ENCODE results near the gene AATF.

DNA sequence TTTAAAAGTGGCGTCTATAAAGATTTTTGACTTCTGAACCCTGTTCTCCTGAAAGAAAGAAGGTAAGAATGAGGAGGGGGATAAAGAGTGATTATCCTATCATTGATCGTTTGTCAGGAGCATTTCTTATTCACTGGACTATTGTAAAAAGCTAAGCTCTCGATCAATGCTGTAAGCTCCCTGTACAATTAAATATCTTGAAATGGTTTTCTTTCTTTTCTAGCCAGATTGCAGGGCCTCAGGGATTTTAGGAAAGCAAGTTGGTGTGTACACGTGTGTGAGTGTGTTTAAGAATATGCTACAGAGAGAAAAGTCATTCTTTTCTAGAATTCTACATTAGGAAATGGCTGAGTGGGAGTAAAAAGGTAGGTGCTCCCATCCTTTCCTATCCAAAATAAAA, 154.5 kb downstream of the AATF start:
- TF ChIP-seq, protein P1, sequence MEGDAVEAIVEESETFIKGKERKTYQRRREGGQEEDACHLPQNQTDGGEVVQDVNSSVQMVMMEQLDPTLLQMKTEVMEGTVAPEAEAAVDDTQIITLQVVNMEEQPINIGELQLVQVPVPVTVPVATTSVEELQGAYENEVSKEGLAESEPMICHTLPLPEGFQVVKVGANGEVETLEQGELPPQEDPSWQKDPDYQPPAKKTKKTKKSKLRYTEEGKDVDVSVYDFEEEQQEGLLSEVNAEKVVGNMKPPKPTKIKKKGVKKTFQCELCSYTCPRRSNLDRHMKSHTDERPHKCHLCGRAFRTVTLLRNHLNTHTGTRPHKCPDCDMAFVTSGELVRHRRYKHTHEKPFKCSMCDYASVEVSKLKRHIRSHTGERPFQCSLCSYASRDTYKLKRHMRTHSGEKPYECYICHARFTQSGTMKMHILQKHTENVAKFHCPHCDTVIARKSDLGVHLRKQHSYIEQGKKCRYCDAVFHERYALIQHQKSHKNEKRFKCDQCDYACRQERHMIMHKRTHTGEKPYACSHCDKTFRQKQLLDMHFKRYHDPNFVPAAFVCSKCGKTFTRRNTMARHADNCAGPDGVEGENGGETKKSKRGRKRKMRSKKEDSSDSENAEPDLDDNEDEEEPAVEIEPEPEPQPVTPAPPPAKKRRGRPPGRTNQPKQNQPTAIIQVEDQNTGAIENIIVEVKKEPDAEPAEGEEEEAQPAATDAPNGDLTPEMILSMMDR (IDR thresholded peaks at IDR 0.05 in 8 of 11, conservative IDR thresholded peaks at IDR 0.05 in 3 of 11), result no peak
- no peak for TF ChIP-seq POLR2AphosphoS5 (IDR thresholded peaks at IDR 0.05)
